HepG2 (cell line): Measurements from ENCODE around the gene NANOS1.

Source experiments
- CHD2 ChIP-seq: IDR thresholded peaks from 2 replicates; pipeline ENCODE4 v1.6.1; 2011; ENCODE audit warnings: low read depth, low read length, improper control_type of control experiment
- CREB1 ChIP-seq, 2 experiments: fragments of 450-650 bp in 1 of 2; IDR thresholded peaks; 2 replicates each; pipeline ENCODE4 v1.6.1; 2016 to 2017; ENCODE audit warnings: control low read depth in 1 of 2, mild to moderate bottlenecking in 1 of 2, missing compliant biosample characterization in 1 of 2, missing genetic modification characterization in 1 of 2
- RAD51 ChIP-seq: fragments of 450-650 bp; IDR thresholded peaks from 2 replicates; pipeline ENCODE4 v1.6.1; 2016; ENCODE audit warnings: borderline replicate concordance
- TF ChIP-seq, protein P1 (sequence below): sonication (generic); formaldehyde crosslinking; IDR thresholded peaks from 2 replicates; pipeline ENCODE4 v1.8.1; 2023; ENCODE audit warnings: missing genetic modification reagents, inconsistent platforms, borderline replicate concordance

DNA sequence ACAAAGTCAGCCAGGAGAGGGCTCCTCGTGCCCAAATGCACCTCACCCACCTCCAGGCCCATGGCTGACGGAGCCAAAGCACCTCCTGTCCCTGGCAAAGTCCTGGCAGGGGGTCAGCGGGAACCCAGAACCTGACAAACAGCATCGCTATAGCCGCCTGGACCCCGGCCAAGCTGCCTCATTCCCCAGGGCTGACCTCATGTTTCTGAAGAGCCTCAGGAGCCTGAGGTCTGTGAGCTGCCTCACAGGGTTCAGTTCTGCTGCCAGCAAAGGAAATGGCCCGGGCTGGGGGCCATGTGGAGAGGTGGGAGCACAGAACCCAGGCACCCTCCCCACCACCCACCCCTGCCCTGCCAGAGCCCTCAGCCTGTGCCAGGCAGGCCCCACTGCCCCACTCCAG, 4.2 kb upstream of the NANOS1 start:
- no peak for TF ChIP-seq CHD2
- TF ChIP-seq, protein P1, sequence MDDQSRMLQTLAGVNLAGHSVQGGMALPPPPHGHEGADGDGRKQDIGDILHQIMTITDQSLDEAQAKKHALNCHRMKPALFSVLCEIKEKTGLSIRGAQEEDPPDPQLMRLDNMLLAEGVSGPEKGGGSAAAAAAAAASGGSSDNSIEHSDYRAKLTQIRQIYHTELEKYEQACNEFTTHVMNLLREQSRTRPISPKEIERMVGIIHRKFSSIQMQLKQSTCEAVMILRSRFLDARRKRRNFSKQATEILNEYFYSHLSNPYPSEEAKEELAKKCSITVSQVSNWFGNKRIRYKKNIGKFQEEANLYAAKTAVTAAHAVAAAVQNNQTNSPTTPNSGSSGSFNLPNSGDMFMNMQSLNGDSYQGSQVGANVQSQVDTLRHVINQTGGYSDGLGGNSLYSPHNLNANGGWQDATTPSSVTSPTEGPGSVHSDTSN (CRISPR knock-in tag) = no peak
- TF ChIP-seq CREB1 (IDR thresholded peaks at IDR 0.05) = no peak
- no peak for TF ChIP-seq CREB1 (CRISPR knock-in tag; IDR thresholded peaks at IDR 0.05)
- no peak for TF ChIP-seq RAD51
